Progenitor cell of endocrine pancreas (in vitro differentiated cells): Measurements from ENCODE around the gene PDCD10. TPM values are rescaled to one million over a fixed set of nuclear protein-coding genes. Genes with fewer than 3 reads are reported as not detected.
A peak's percentile ranks its signal among the peaks of the same experiment; 100 is the strongest.

Experiments
- DNase-seq: peaks from one replicate; pipeline ENCODE4 v3.0.0; 2021; ENCODE audit warnings: low spot score; ENCODE audit not compliant: unreplicated experiment
- H3K27ac Mint-ChIP-seq: 2 replicates; pipeline ENCODE4 v1.8.0; 2021; ENCODE audit warnings: mild to moderate bottlenecking, moderate library complexity, mixed read lengths
- H3K27me3 Mint-ChIP-seq: 2 replicates; pipeline ENCODE4 v1.8.0; 2021; ENCODE audit warnings: mixed read lengths
- H3K36me3 Mint-ChIP-seq: 2 replicates; pipeline ENCODE4 v1.8.0; 2022; ENCODE audit warnings: mixed read lengths; ENCODE audit not compliant: insufficient read depth
- H3K4me1 Mint-ChIP-seq: 2 replicates; pipeline ENCODE4 v1.8.0; 2021; ENCODE audit warnings: low read depth, mixed read lengths
- H3K4me3 Mint-ChIP-seq: 2 replicates; pipeline ENCODE4 v1.8.0; 2021; ENCODE audit warnings: low read depth, mild to moderate bottlenecking, moderate library complexity, mixed read lengths
- H3K9me3 Mint-ChIP-seq: 2 replicates; pipeline ENCODE4 v1.8.0; 2021; ENCODE audit warnings: low read depth, mixed read lengths
- CTCF ChIP-seq: fragments of 200-600 bp; sonication (generic); IDR thresholded peaks from one replicate; pipeline ENCODE4 v1.5.0; 2021; ENCODE audit warnings: antibody characterized with exemption, mild to moderate bottlenecking; ENCODE audit not compliant: unreplicated experiment
- total RNA-seq: library from RNA; stranded (reverse); gene quantifications from 2 replicates; pipeline ENCODE4 v1.2.1, GENCODE V29; 2021

The PDCD10 gene
- total RNA-seq, 1 donor from 2014 or later, result 45.7 TPM

GRCh38 chr3:167740961-167741587 lies 6.4 kb upstream of the PDCD10 start:
- Mint-ChIP-seq H3K27ac (no peak overlapping the region), H3K27me3 (no peaks in the 10 kb centered on the region), H3K4me1 (peaks cover 16% of the 10 kb centered on the region), H3K36me3 (peaks cover 1% of the 10 kb centered on the region), H3K9me3 (peaks cover 10% of the 10 kb centered on the region), H3K4me3 (no peak overlapping the region)
- TF ChIP-seq CTCF, result peak; percentile 63
- no peak for DNase-seq

- H3K9me3 Mint-ChIP-seq, result no peaks in the 10 kb centered on the region
- H3K27ac Mint-ChIP-seq, result no peak overlapping the region
- no peaks in the 10 kb centered on the region for H3K36me3 Mint-ChIP-seq
- H3K27me3 Mint-ChIP-seq, result no peaks in the 10 kb centered on the region
- no peak overlapping the region for H3K4me3 Mint-ChIP-seq
- DNase-seq, result no peak
- H3K4me1 Mint-ChIP-seq, result peaks cover 16% of the 10 kb centered on the region
- TF ChIP-seq CTCF, result no peak
These were observed 4.6 kb upstream of the PDCD10 start for GRCh38 chr3:167739190-167739810.

GRCh38 chr3:167738037-167738436 lies 3.3 kb upstream of the PDCD10 start:
- H3K4me3 Mint-ChIP-seq, result no peak overlapping the region
- H3K27ac Mint-ChIP-seq, result no peak overlapping the region
- TF ChIP-seq CTCF, result no peak
- no peaks in the 10 kb centered on the region for H3K27me3 Mint-ChIP-seq
- no peaks in the 10 kb centered on the region for H3K36me3 Mint-ChIP-seq
- peaks cover 16% of the 10 kb centered on the region for H3K4me1 Mint-ChIP-seq
- no peak for DNase-seq
- H3K9me3 Mint-ChIP-seq, result no peaks in the 10 kb centered on the region

GRCh38 chr3:167736997-167737396 lies 2.3 kb upstream of the PDCD10 start:
- DNase-seq, result no peak
- Mint-ChIP-seq H3K27me3 (no peaks in the 10 kb centered on the region), H3K9me3 (no peaks in the 10 kb centered on the region), H3K36me3 (no peaks in the 10 kb centered on the region), H3K4me1 (peaks cover 25% of the 10 kb centered on the region), H3K4me3 (peak overlapping the region; percentile 18), H3K27ac (no peak overlapping the region)
- TF ChIP-seq CTCF, result no peak

GRCh38 chr3:167736264-167736787 lies 1.6 kb upstream of the PDCD10 start:
- no peak for DNase-seq
- TF ChIP-seq CTCF, result no peak
- Mint-ChIP-seq H3K9me3 (no peaks in the 10 kb centered on the region), H3K4me1 (peaks cover 30% of the 10 kb centered on the region), H3K27ac (peak overlapping the region; percentile 34), H3K4me3 (no peak overlapping the region), H3K36me3 (no peaks in the 10 kb centered on the region), H3K27me3 (no peaks in the 10 kb centered on the region)
